Measurements from ENCODE around the gene ROR1. TPM values are rescaled to one million over a fixed set of nuclear protein-coding genes. Genes with fewer than 3 reads are reported as not detected.

ROR1 gene
- total and polyA plus RNA-seq, 2 of the 13 experiments (the other 11 are each of a cell fraction or from before 2014, with no cell fraction given): 0.58 to 2.3 TPM

- CTCF ChIA-PET (ENCODE audit: low intra/inter-chr PET ratio, low total read pairs): no interaction called here
- DNase-seq (ENCODE audit: low spot score) (no peak), FAIRE-seq (no peak), ATAC-seq (no peak)
- Histone ChIP-seq H3K27me3 (ENCODE audit: control insufficient read depth in 1 of 2, insufficient read depth in 2 of 2, low read length in 2 of 2) (no peaks in the 10 kb centered on the region), H3K4me3 (replicated peaks in 1 of 3; ENCODE audit: insufficient read depth in 1 of 3, low read depth in 2 of 3, low read length in 3 of 3) (no peak overlapping the region), H3K9ac (ENCODE audit: insufficient read depth, low read depth, low read length) (no peak overlapping the region), H2AFZ (ENCODE audit: low read length) (no peak overlapping the region), H3K4me2 (ENCODE audit: low read depth, low read length) (no peak overlapping the region), H3K79me2 (ENCODE audit: insufficient read depth, low read length) (no peaks in the 10 kb centered on the region), H3K36me3 (replicated peaks in 1 of 2; ENCODE audit: control insufficient read depth in 1 of 2, insufficient read depth in 2 of 2, low read length in 2 of 2) (no peaks in the 10 kb centered on the region), H3K4me1 (ENCODE audit: insufficient read depth, low read length) (no peaks in the 10 kb centered on the region), H3K27ac (ENCODE audit: extremely low read length, insufficient read depth, low read length) (no peak overlapping the region), H3K9me3 (ENCODE audit: low read length) (no peaks in the 10 kb centered on the region), H4K20me1 (ENCODE audit: insufficient read depth, low read length) (no peaks in the 10 kb centered on the region)
- TF ChIP-seq NFIC (IDR thresholded peaks at IDR 0.05; ENCODE audit: low read length) (no peak), BHLHE40 (IDR thresholded peaks at IDR 0.05; ENCODE audit: low read length) (no peak), ONECUT2 (CRISPR knock-in tag; IDR thresholded peaks at IDR 0.05) (no peak), PAWR (CRISPR knock-in tag; IDR thresholded peaks at IDR 0.05; ENCODE audit: borderline replicate concordance) (no peak), ZBTB39 (CRISPR knock-in tag; IDR thresholded peaks at IDR 0.05) (no peak), CHD2 (IDR thresholded peaks at IDR 0.05; ENCODE audit: low read depth, low read length) (no peak), SALL1 (CRISPR knock-in tag; IDR thresholded peaks at IDR 0.05) (no peak), HNRNPUL1 (IDR thresholded peaks at IDR 0.05; ENCODE audit: low read depth, low read length) (no peak), SALL2 (CRISPR knock-in tag; IDR thresholded peaks at IDR 0.05) (no peak), ZNF790 (CRISPR knock-in tag; IDR thresholded peaks at IDR 0.05; ENCODE audit: borderline replicate concordance) (no peak), MED13 (CRISPR knock-in tag; IDR thresholded peaks at IDR 0.05) (no peak), ZNF230 (CRISPR knock-in tag; IDR thresholded peaks at IDR 0.05) (no peak)
- POLR2A ChIA-PET: no interaction called here
- in situ Hi-C loops (cut with HindIII; ENCODE audit: extremely low pct_ligation_motif_present, low pct_unique_long_range_greater_than_20kb) (no loop called here), intact Hi-C loops (cut with micrococcal nuclease; ENCODE audit: unreplicated experiment) (no loop called here)
- BruUV-seq (replicated peaks): no TSS peak
- 48% methylated on average over 3 of the region's 3 CpGs for WGBS (ENCODE audit: low lambda C conversion rate)
Observed at GRCh38 chr1:64021066-64021465, 247.2 kb downstream of the ROR1 start.

Data from HepG2 (cell line).